GM13976 (cell line): ENCODE measurements around the gene NOL11.
A peak's percentile ranks its signal among the peaks of the same experiment; 100 is the strongest.

Experiments used
- DNase-seq: peaks from one replicate; pipeline ENCODE4 v3.0.0; 2012; ENCODE audit warnings: low spot score
- CTCF ChIP-seq: IDR thresholded peaks from 2 replicates; pipeline ENCODE4 v1.5.1; 2012; ENCODE audit warnings: borderline replicate concordance, mild to moderate bottlenecking; ENCODE audit not compliant: insufficient read depth; ENCODE audit errors: extremely low read depth, missing control alignments, control extremely low read depth
- in situ Hi-C: fragments of 300-500 bp; cut with MboI; formaldehyde crosslinking; loops from one replicate; pipeline ENCODE4 v1.12.0; 2022; ENCODE audit warnings: low sequenced_read_pairs, mixed read lengths, inconsistent platforms; ENCODE audit not compliant: unreplicated experiment

The NOL11 gene

GRCh38 chr17:67679225-67679624 lies 38.5 kb upstream of the NOL11 start:
- no peak for TF ChIP-seq CTCF
- in situ Hi-C loops, result no loop called here

GRCh38 chr17:67679721-67680120 lies 38.0 kb upstream of the NOL11 start:
- no peak for TF ChIP-seq CTCF
- DNase-seq, result peak; percentile 43
- in situ Hi-C loops, result loop anchor here (10.0 kb wide), 1 partner anchor 305 kb away; the partner anchor contains the start of gene PITPNC1

More at GRCh38 chr17:67679225-67679624, 38.5 kb upstream of the NOL11 start:
- DNase-seq, result no peak

- in situ Hi-C loops, result loop anchor here (10.0 kb wide), 1 partner anchor 306 kb away; the partner anchor contains the start of gene PITPNC1
- no peak for TF ChIP-seq CTCF
These were observed 37.1 kb upstream of the NOL11 start for GRCh38 chr17:67680445-67681224.

GRCh38 chr17:67682196-67682595 lies 35.5 kb upstream of the NOL11 start:
- in situ Hi-C loops, result loop anchor here (10.0 kb wide), 1 partner anchor 307 kb away; the partner anchor contains the start of gene PITPNC1
- no peak for TF ChIP-seq CTCF
- no peak for DNase-seq

More at GRCh38 chr17:67680445-67681224, 37.1 kb upstream of the NOL11 start:
- DNase-seq, result no peak

GRCh38 chr17:67685351-67685750 lies 32.4 kb upstream of the NOL11 start:
- in situ Hi-C loops, result loop anchor here (10.0 kb wide), 1 partner anchor 311 kb away; the partner anchor contains the start of gene PITPNC1

GRCh38 chr17:67686241-67686640 lies 31.5 kb upstream of the NOL11 start:
- in situ Hi-C loops, result loop anchor here (10.0 kb wide), 1 partner anchor 311 kb away; the partner anchor contains the start of gene PITPNC1
- no peak for DNase-seq
- TF ChIP-seq CTCF, result no peak

More at GRCh38 chr17:67685351-67685750, 32.4 kb upstream of the NOL11 start:
- TF ChIP-seq CTCF, result no peak
- no peak for DNase-seq
